AG10803 (cell line): ENCODE data around the gene CRHR2.

ENCODE experiments used
- DNase-seq: peaks from one replicate; pipeline ENCODE4 v3.0.0; 2010; ENCODE audit warnings: low read depth
- H3K4me3 ChIP-seq: 2 replicates; pipeline ENCODE4 v1.5.1; 2011; ENCODE audit warnings: mild to moderate bottlenecking, low read length, control low read depth
- CTCF ChIP-seq: conservative IDR thresholded peaks from 2 replicates; pipeline ENCODE4 v1.5.1; 2011; ENCODE audit warnings: mild to moderate bottlenecking, low read length, control low read depth, inconsistent platforms

CRHR2 gene

GRCh38 chr7:30702200-30702599 is 19.9 kb upstream of the CRHR2 start:
- H3K4me3 ChIP-seq, result no peak overlapping the region
- no peak for TF ChIP-seq CTCF
- DNase-seq, result no peak

GRCh38 chr7:30700941-30701340 is 18.7 kb upstream of the CRHR2 start:
- H3K4me3 ChIP-seq, result no peak overlapping the region
- no peak for TF ChIP-seq CTCF
- no peak for DNase-seq

GRCh38 chr7:30699706-30700495 is 17.6 kb upstream of the CRHR2 start:
- DNase-seq, result no peak
- H3K4me3 ChIP-seq, result no peak overlapping the region

GRCh38 chr7:30698481-30698880 is 16.2 kb upstream of the CRHR2 start:
- no peak for TF ChIP-seq CTCF
- DNase-seq, result no peak
- H3K4me3 ChIP-seq, result no peak overlapping the region

More at GRCh38 chr7:30699706-30700495, 17.6 kb upstream of the CRHR2 start:
- no peak for TF ChIP-seq CTCF

GRCh38 chr7:30697719-30698460 is 15.6 kb upstream of the CRHR2 start:
- no peak overlapping the region for H3K4me3 ChIP-seq
- TF ChIP-seq CTCF, result no peak
- DNase-seq, result no peak

GRCh38 chr7:30694774-30695721 is 12.8 kb upstream of the CRHR2 start:
- DNase-seq, result no peak
- TF ChIP-seq CTCF, result no peak
- H3K4me3 ChIP-seq, result no peak overlapping the region
